ENCODE data around the gene STK32B.

Gene STK32B

DNA sequence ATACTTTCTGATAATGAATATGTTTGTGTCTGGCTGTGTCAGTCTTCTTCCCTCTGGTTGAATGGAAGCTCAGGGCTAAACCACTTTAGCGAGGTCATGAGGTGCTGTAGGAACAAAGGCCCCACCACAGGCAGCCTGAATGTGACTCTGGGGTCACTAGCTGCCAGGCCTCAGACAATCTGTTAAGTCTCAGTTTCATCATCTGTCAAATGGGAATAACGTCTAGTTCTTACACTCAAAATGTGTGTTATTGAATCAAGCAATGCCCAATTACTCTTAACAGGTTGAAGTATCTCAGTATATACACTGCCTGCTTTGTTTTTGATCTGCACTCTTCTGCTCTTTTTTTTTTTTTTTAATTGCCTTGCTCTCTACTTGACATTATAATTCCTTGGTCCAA is 148.6 kb downstream of the STK32B start:
- no peak for FAIRE-seq

DNA sequence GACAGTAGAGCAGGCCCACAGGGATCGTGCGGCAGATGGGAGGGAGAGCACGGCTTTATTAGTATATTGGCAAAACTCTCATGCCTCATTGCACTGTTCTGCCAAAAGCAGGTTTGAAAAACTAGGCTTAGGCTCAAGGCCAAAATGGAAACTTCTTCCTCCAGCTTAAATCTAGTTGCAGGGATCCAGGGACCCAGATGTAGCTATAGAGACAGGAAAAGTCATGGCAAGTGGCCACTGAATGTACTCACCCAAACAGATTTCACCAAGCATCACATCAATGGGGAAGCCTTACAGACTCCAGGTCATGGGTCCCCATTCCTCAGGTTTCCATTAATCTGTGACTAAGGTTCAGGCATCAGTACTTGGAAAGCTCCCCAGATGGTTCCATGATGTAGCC is 149.2 kb downstream of the STK32B start:
- FAIRE-seq: no peak

More for the DNA sequence above, 148.6 kb downstream of the STK32B start:
- no peak for DNase-seq (ENCODE audit: insufficient read length, low spot score)

DNA sequence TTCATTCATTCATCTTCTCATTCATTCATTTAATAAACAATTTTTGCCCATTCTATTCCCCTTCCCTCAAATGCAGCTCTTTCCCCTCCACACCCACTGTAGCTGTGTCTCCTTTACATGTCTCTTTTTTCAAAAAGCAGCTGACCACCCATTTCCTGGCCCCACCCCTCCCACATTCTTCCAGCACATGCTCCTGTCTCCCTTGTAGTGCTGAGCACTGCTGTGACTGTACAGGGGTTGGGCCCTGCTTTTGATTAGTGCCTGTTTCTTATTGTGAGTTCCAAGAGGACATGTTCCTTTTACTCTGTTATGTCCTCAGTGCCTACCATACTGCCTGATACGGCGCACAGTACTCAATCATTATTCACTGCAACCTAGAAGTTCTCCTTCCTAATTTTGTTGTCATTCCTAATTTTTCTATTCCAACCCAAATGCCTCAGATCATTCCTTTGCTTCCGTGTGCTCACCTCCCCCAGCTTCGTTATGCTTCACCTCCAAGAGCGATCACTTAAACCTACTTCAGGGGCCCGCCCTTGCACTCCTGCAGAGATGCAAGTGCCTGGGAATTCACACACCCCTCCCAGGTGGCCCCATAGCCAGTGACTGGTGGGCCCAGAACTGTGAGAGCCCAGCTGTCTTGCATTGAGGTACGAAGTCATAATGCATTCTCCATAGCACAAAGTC is 152.2 kb downstream of the STK32B start:
- DNase-seq (ENCODE audit: insufficient read length, low spot score) (no peak), FAIRE-seq (no peak)

More for the DNA sequence above, 149.2 kb downstream of the STK32B start:
- DNase-seq (ENCODE audit: insufficient read length, low spot score): no peak

DNA sequence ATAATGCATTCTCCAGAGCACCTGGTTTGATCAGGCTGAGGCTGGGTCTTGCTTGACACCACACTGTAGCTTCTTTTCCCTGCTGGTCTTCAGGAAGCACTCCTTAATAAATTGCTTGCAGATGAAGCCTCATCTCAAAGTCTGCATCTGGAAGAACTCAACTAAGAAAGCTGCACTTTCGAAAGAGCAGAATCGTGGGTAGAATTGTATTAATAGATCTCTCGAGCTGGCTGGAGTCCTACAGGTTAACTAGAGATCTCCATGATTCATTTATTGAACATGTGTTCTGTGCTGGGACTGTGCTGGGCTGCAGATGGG is 152.7 kb downstream of the STK32B start:
- DNase-seq (ENCODE audit: insufficient read length, low spot score) (no peak), FAIRE-seq (no peak)

DNA sequence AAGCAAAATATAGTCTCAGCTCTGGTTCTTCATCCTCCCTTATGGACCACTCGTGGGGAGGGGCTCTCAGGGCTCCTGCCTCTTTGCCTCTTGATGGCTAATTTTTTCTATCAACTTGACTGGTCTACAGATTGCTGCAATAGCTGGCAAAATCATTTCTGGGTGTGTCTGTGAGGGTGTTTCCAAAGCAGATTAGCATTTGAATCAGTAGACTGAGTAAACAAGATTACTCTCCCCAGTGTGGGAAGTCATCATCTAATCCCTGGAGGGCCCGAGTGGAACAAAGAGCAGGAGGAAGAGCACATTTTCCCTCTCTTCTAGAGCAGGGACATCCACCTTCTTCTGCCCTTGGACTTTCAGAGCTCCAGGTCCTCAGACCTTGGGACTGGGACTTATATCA is 153.5 kb downstream of the STK32B start:
- no peak for DNase-seq (ENCODE audit: insufficient read length, low spot score)
- FAIRE-seq: no peak

DNA sequence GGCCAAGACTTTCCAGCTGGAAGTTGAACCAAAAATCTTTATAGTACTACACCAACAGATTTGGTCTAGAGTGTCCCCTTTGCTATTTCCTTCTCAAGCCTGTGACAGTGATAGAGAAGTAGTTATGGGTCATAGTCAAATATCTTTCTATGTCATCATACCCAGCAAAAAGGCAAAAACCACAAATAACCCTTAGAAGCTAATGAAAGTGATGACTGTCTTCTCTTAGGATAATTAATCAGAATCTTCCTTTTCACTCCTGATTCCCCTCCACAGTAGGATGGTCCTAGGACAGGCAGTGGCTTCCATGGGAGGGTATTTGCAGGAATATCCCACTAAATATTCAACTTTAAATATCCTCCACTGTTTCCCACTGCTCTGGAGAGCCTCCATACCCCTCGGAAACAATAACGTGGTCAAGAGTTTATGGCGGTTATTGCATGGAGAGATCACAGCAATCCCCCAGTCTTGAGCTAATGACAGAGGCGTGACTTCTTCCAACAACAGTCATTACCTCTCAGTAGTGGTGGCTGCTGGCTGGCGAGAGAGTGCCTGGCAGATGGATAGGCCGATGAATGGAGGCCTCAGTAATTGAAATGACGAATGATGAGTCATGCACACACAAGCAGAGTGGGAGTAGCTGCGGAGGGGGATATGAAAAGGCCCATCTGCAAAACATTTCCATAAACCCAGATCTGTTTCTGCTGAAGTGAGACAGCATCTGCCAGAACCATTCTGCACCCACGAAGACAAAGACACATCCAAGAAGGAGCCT is 154.9 kb downstream of the STK32B start:
- DNase-seq (ENCODE audit: insufficient read length, low spot score): no peak

DNA sequence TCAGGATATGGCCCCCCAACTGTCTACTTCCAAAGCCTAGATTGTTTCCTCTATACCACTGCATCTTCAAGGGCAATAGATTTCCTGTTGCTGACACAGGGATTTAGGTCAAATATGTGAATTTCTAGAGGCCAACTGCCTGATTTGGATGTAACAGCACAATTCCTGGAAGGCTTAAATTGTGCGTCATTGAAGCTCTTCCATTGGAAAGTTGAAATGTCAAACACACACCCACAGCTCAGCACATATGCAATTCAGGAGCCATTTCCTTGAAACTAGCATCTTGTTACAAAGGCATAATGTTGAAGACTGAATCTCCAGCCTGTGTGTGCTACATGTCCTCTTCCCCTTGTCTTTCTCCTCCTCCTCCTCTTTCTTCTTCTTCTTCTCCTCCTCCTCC is 158.6 kb downstream of the STK32B start:
- FAIRE-seq (no peak), DNase-seq (ENCODE audit: insufficient read length, low spot score) (no peak)

More for the DNA sequence above, 154.9 kb downstream of the STK32B start:
- FAIRE-seq: no peak

DNA sequence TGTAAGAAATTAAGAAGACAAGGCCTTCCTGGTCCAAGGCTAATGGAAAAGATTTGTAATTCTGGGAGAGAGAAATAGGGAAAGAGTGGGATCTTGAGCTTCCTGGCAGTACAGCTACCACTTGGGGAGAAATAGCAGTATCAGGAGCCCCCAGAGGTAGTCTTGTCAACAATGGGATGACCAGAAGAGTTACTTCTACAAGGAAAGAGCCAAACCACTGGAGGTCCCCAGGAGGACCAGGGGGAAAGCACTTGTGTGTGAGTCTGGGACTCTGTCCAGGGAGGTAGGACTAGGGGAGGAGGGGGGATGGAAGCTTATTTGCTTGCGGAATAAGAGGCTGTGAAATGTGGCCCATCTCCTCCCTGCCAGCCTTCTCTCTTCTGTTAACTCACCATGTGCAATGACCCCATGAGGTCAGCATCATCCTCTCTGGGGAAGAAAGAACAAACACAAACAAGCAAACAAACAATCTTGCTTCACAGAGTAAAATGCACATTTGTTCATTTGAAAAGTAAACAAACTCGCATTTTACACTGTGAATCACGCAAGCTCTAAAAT is 160.1 kb downstream of the STK32B start:
- DNase-seq (ENCODE audit: insufficient read length, low spot score) (no peak), FAIRE-seq (no peak)

DNA sequence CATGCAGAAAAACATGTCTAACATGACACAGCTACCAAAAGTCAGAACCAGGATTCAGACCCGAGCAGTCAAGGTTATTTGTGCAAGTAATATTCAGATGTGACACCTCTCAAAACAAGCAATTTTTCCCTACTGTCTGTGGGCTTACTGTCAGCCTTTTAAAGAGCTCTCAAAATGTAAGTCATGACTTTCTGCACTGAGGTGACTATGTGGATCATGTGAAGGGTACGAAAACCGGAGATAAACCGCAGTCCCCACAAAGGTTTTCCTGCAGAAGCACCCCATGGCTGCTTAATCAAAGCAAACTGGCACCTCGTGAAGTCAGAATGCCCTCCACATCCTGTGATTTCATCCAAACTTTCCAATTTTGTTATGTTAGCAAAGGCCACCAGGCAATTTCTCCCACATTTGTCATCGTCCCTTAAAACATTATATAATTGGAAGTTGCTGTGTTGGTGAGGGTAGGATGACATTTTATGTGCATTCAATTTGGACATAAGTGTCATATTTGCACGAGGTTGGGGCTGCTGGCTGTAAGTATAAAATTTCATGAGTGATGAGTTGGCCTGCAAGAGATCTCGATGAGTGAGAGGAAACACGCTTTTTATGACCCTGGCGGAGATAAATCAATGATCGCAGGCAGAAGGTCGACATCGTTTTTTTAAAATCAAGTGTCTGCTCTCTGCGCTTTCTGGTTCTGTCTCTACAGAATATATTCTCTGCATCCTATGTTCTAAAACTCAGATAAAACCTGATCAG is 161.2 kb downstream of the STK32B start:
- no peak for FAIRE-seq
- DNase-seq (ENCODE audit: insufficient read length, low spot score): no peak

DNA sequence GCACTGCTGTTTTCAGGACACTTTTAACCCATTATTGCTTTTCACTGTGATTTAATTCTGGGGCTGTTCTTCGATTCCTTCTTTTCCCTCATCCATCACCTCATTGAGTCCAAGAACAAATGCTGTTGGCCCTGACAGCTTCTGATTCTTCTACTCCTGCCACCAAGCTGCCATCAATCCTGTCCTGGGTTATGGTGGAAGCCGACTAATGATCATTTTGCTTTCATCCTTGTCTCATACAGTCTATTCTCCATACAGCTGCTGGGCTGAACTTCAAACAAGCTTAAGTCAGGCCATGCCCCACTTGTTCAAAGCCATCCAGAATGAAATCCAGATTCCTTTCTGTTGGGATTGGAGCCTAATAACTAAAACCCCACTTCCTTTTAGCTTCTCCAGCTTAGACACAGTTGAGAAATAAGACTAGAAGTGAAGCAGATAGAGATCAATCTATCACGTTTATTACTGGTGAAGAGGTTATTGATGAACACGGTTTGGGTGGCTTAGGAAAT is 161.9 kb downstream of the STK32B start:
- no peak for DNase-seq (ENCODE audit: insufficient read length, low spot score)
- no peak for FAIRE-seq

DNA sequence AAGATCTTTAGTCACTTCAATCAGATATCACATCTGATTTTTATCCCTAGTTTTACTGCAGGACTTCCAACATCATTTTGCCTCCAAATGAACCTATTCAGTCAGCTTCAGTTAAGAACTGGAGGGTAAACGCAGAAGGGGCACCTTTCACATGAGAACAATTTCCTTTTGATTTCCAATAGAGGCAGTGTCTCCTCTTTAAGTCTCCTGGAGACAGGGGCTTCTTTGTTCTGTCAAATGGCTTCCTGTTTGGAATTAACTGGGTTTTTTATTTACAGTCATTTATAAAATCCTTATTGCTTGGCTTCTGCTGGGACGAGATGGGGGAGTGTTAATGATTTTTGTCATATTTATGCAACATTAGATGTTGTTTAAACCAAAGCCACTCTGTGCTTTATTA is 164.0 kb downstream of the STK32B start:
- FAIRE-seq (no peak), DNase-seq (ENCODE audit: insufficient read length, low spot score) (no peak)

DNA sequence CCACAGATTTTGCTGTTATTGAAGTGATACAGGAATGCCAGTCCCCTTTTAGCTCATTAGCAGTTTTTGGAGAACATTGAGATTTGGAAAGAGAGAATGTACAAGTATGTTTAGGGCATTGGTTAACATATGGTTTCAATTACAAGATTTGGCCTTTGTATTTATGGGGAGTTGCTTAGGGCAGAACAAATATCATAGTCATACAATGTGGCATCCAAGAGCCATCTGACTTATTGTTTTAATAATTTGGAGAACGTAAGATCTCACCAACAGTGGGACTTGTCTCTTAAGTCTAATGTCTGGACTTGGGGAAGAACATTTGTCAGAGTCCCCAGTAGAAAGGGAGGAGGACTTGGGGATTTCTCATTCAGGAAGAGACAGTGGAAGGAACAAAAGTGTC is 166.1 kb downstream of the STK32B start:
- DNase-seq (ENCODE audit: insufficient read length, low spot score): no peak
- no peak for FAIRE-seq

DNA sequence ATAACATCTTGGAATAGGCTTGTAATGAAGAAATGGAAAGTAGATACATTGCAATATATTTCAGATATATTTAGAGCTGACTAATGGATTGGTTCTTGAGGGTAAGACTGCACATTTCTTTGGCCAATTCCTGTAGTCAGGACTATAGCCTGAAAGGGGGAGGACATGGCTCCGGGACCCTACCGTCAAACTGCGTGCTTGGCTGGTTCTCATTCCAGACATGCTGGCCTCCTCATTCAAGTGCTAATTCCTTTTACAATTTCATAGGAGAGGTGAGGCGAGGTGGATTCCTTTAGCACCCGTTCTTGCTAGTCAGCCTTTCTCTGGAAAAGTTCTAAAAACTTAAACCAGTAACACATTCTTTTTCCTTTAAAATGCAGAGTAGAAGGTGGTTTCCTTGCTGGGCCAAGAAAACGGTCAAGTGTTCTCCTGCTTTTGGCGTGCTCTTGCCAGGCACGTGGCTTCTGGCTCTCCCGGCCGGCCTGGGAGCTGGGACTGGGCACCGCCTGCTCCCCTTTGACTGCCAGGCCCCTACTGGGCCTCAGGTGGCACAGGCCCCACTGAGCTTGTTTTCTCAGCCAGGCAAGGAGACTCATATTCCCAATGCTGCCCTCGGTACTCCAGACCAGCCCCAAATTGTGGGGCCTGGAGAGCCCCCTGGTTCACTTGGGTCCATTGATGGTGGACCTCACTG is 167.2 kb downstream of the STK32B start:
- DNase-seq (ENCODE audit: insufficient read length, low spot score): no peak
- FAIRE-seq: no peak

DNA sequence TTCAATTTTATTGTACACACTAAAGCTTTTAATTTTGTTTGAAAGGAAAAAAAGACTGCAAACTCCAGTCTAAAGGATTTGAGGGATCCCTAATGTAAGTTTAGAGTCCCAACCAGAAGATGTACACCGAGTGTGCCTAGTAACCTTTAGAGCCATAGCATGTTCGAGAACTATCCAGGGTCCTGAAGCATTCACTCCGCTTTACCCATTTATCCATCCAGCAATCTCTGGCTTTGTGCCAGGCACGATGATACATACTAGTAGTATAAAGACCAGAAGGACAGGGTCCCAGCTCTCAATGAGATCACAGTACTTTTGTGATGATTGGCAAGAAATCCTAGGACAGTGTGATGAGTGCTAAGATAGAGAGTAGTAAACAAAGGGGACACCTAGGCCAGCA is 168.7 kb downstream of the STK32B start:
- FAIRE-seq: no peak
- DNase-seq (ENCODE audit: insufficient read length, low spot score): no peak

DNA sequence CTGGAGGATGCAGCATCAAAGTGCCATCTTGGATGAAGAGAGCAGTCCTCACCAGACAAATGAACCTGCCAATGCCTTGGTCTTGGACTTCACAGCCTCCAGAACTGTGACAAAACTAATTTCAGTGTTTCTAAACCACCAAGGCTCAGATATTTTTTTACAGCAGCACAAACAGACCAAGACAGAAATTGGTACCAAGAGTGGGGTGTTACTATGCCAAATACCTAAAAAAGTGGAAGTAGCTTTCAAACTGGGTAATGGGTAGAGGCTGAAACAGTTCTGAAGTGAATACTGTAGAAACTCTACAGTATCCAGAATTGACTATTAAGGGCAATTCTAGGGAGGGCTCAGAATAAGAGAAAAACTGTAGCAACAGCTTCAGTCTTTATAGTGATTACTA is 170.8 kb downstream of the STK32B start:
- no peak for FAIRE-seq
- DNase-seq (ENCODE audit: insufficient read length, low spot score): no peak

DNA sequence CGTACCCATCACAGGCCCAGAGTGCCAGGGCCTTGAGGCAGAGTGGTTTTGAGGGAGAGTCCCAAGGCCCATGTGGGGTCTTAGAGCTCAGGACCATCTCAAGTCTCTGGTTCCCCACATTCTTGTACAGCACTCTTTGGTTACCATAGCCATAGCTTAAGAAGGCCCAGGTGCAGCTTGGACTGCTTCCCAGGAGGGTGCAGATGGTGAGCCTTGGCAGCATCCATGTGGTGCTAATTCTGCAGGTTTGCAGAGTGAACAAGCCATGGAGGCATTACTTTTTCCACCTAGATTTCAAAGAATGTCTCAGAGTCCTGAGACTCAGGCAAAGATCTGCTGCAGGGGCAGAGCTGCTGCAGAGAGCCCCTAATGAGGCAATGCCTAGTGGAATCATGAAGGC is 171.7 kb downstream of the STK32B start:
- DNase-seq (ENCODE audit: insufficient read length, low spot score): no peak
- no peak for FAIRE-seq

DNA sequence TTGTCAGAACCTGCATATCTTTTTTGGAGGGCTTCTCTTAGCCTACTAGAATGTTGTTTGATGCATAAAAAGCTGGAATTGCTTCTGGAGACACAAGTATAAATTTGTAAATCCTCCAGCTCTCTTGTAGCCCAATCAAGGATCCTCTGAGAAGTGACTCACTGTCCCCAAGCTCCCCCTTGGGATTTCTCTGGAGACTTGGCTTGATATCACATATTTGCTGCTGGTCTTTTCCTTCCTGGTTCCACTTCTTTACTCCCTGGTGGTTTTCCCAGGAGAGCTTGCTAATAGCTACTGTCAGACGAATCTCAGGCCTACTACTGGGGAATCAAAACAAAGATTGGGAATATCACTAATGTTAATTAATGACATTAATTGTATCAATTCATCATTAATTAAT is 173.1 kb downstream of the STK32B start:
- no peak for DNase-seq (ENCODE audit: insufficient read length, low spot score)
- no peak for FAIRE-seq

DNA sequence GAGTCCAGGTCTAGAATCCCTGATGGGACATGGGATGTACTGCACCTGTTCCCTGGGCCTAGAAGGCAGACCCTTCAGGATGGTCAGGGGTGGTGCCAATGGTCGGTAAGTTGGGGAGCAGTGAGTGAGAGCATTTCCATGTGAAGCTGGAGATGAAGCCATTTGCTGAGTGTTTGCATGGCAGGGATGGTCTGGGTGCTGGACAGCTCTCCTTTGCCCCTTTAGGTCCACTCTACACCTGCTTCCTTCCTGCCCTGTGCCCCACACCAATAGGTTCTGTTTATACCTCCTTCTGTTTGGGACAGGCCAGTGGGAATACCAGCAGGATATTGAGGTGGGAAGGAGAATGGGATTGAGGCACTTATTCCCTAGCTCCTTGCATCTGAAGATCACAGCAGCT is 181.3 kb downstream of the STK32B start:
- FAIRE-seq (no peak), DNase-seq (ENCODE audit: insufficient read length, low spot score) (no peak)

DNA sequence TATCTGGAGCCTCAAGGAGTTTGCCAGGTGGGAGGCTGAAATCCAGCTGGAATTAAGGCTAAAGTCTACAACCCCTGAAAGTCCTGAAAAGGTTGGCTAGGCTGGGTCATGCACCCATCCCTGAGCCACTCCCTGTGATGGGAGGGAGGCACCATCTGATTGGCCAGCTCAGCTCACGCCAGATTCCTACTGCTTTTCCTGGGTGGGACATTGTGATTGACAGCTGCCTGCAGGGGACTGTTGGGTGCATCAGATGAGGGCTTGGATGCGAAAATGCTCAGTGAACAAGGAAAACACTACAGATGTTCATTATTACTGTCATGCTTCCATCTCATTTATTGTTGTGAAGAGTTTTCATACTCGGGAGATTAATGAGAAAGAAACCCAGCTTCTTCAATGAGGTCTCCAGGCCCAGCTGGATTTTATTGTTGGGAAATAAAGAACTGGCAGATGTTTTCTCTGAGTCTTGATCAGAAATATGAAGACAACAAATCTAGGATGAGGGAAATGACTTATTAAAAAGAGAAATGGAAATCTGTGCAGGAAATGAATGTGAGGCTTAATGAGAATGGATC is 185.9 kb downstream of the STK32B start:
- DNase-seq (ENCODE audit: insufficient read length, low spot score) (no peak), FAIRE-seq (no peak)

DNA sequence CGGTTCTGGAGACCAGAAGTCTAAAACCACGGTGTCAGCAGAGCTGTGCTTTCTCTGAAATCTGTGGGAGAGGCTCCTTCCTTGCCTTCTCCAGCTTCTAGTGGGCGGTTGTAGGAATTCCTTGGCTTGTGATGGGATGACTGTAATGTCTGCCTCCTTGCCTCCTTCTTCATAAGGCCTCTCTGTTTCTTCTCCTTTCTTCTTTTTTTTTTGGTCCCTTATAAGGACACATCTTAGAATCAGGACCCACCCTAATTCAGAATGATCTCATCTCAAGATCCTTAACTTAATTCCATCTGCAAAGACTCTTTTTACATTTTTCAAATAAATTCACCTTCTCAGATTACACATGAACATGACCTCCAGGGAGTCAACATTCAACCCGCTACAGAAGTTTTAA is 186.9 kb downstream of the STK32B start:
- FAIRE-seq (no peak), DNase-seq (ENCODE audit: insufficient read length, low spot score) (no peak)
